Loucy (cell line): Measurements from ENCODE around the gene MICU1.

Experiments used
- H2AFZ ChIP-seq: fragments of 200-600 bp; sonication (generic); 2 replicates; pipeline ENCODE4 v1.6.0; 2016; ENCODE audit warnings: antibody characterized with exemption, mild to moderate bottlenecking, low read length, moderate library complexity
- H3F3A ChIP-seq: fragments of 200-600 bp; 2 replicates; pipeline ENCODE4 v1.6.0; 2016; ENCODE audit warnings: antibody characterized with exemption, low read depth, mild to moderate bottlenecking
- H3K27me3 ChIP-seq: fragments of 200-600 bp; sonication (generic); 2 replicates; pipeline ENCODE4 v1.6.1; 2014; ENCODE audit warnings: low read length, mild to moderate bottlenecking; ENCODE audit not compliant: insufficient read depth, poor library complexity, severe bottlenecking
- H3K36me3 ChIP-seq: fragments of 200-600 bp; sonication (generic); 2 replicates; pipeline ENCODE4 v1.6.1; 2016; ENCODE audit warnings: low read length; ENCODE audit not compliant: insufficient read depth
- H3K4me1 ChIP-seq: fragments of 200-600 bp; sonication (generic); 2 replicates; pipeline ENCODE4 v1.5.1; 2014; ENCODE audit warnings: low read length, mild to moderate bottlenecking; ENCODE audit not compliant: insufficient read depth, poor library complexity, severe bottlenecking
- H3K4me2 ChIP-seq: fragments of 200-600 bp; sonication (generic); 2 replicates; pipeline ENCODE4 v1.6.0; 2014; ENCODE audit warnings: antibody characterized with exemption, low read length, low read depth, mild to moderate bottlenecking; ENCODE audit not compliant: poor library complexity, severe bottlenecking
- H3K4me3 ChIP-seq: fragments of 200-600 bp; sonication (generic); 2 replicates; pipeline ENCODE4 v1.5.1; 2014; ENCODE audit warnings: low read length, mild to moderate bottlenecking, mixed read lengths; ENCODE audit not compliant: poor library complexity, severe bottlenecking
- H3K79me2 ChIP-seq: fragments of 200-600 bp; sonication (generic); 2 replicates; pipeline ENCODE4 v1.6.1; 2014; ENCODE audit warnings: low read length; ENCODE audit not compliant: insufficient read depth
- H3K9ac ChIP-seq: fragments of 200-600 bp; sonication (generic); 2 replicates; pipeline ENCODE4 v1.6.0; 2014; ENCODE audit warnings: mild to moderate bottlenecking, low read depth, low read length, moderate library complexity; ENCODE audit not compliant: poor library complexity, severe bottlenecking
- H3K9me2 ChIP-seq: fragments of 200-600 bp; sonication (generic); replicated peaks from 2 replicates; pipeline ENCODE4 v1.6.1; 2016; ENCODE audit warnings: low read depth, low read length, mixed read lengths
- H3K9me3 ChIP-seq: fragments of 200-600 bp; sonication (generic); 2 replicates; pipeline ENCODE4 v1.6.1; 2014; ENCODE audit warnings: mild to moderate bottlenecking, antibody characterized with exemption, low read length, low read depth; ENCODE audit not compliant: insufficient read depth
- H4K20me1 ChIP-seq: fragments of 200-600 bp; sonication (generic); 2 replicates; pipeline ENCODE4 v1.6.0; 2014; ENCODE audit warnings: antibody characterized with exemption, low read length, mild to moderate bottlenecking; ENCODE audit not compliant: insufficient read depth, poor library complexity, severe bottlenecking
- EZH2phosphoT487 ChIP-seq: fragments of 200-600 bp; IDR thresholded peaks from 2 replicates; pipeline ENCODE4 v1.6.1; 2018; ENCODE audit warnings: antibody characterized with exemption, mild to moderate bottlenecking, moderate library complexity, borderline replicate concordance
- TF ChIP-seq, protein P1 (sequence below): fragments of 200-600 bp; sonication (generic); conservative IDR thresholded peaks from 2 replicates; pipeline ENCODE4 v1.5.1; 2014; ENCODE audit warnings: mild to moderate bottlenecking, antibody characterized with exemption, low read length

Gene MICU1

DNA sequence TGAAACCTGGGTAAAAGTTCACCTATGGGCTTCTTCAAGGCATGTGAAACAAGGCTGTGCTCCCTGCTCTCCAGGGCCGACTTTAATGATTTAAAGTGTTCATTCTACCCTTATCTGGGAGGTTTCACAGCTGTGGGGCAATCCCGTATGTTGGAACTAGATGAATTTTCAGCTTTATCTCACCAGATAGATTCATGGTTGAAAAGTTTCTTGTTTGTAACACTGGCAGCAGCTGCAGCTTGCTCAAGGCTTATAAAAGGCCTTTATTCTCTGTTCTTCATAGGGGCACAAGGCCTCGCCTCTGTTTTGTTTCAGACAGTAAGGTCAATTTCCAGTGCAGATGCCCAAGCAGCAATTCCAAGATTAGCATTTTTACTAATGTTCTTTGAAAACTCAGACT is 200.7 kb downstream of the MICU1 start:
- Histone ChIP-seq H3K4me2 (no peak overlapping the region), H3F3A (no peaks in the 10 kb centered on the region), H2AFZ (no peak overlapping the region), H3K36me3 (peaks cover 11% of the 10 kb centered on the region; the same call in 1 of the 2 replicates), H3K79me2 (no peaks in the 10 kb centered on the region), H3K4me1 (peaks cover 5% of the 10 kb centered on the region), H3K9me3 (no peaks in the 10 kb centered on the region), H3K27me3 (no peaks in the 10 kb centered on the region), H3K4me3 (no peak overlapping the region), H3K9ac (no peak overlapping the region), H3K9me2 (no peaks in the 10 kb centered on the region), H4K20me1 (no peaks in the 10 kb centered on the region)
- TF ChIP-seq, protein P1, sequence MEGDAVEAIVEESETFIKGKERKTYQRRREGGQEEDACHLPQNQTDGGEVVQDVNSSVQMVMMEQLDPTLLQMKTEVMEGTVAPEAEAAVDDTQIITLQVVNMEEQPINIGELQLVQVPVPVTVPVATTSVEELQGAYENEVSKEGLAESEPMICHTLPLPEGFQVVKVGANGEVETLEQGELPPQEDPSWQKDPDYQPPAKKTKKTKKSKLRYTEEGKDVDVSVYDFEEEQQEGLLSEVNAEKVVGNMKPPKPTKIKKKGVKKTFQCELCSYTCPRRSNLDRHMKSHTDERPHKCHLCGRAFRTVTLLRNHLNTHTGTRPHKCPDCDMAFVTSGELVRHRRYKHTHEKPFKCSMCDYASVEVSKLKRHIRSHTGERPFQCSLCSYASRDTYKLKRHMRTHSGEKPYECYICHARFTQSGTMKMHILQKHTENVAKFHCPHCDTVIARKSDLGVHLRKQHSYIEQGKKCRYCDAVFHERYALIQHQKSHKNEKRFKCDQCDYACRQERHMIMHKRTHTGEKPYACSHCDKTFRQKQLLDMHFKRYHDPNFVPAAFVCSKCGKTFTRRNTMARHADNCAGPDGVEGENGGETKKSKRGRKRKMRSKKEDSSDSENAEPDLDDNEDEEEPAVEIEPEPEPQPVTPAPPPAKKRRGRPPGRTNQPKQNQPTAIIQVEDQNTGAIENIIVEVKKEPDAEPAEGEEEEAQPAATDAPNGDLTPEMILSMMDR = no peak
- TF ChIP-seq EZH2phosphoT487 = no peak

GRCh38 chr10:72424561-72424960 is 201.3 kb downstream of the MICU1 start:
- Histone ChIP-seq H4K20me1 (no peaks in the 10 kb centered on the region), H3K4me1 (peaks cover 5% of the 10 kb centered on the region), H3K27me3 (no peaks in the 10 kb centered on the region), H3K9me3 (no peaks in the 10 kb centered on the region), H3K4me3 (no peak overlapping the region), H3K4me2 (no peak overlapping the region), H3K36me3 (peaks cover 11% of the 10 kb centered on the region; the same call in 1 of the 2 replicates), H3K79me2 (no peaks in the 10 kb centered on the region), H3K9me2 (no peaks in the 10 kb centered on the region), H3F3A (no peaks in the 10 kb centered on the region), H3K9ac (no peak overlapping the region), H2AFZ (no peak overlapping the region)
- TF ChIP-seq EZH2phosphoT487 = no peak
- TF ChIP-seq, protein P1 = no peak

DNA sequence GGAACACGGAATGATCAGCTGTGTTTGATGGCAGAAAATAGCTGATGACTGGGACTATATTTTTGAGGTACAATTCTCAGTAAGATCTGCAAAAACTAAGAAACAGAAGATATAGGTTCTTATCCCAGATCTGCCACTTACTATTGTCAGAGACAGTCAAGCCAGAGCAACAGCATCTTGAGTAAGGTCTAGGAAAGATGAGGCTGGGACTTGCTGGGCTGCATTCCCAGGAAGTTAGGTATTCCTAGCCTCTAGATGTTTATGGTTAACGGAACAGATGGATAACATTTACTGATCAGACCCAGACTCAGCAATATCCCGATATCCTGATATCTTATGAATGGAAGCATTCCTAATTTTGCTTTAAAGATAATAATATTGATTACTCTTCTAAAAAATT is 202.5 kb downstream of the MICU1 start:
- Histone ChIP-seq H3K4me3 (no peak overlapping the region), H2AFZ (no peak overlapping the region), H4K20me1 (no peaks in the 10 kb centered on the region), H3K27me3 (no peaks in the 10 kb centered on the region), H3K9ac (no peak overlapping the region), H3K4me1 (peaks cover 5% of the 10 kb centered on the region), H3K9me3 (no peaks in the 10 kb centered on the region), H3K79me2 (no peaks in the 10 kb centered on the region), H3K9me2 (no peaks in the 10 kb centered on the region), H3K36me3 (peaks cover 11% of the 10 kb centered on the region; the same call in 1 of the 2 replicates), H3K4me2 (no peak overlapping the region), H3F3A (no peaks in the 10 kb centered on the region)
- TF ChIP-seq, protein P1 = no peak
- TF ChIP-seq EZH2phosphoT487 = no peak
